Ishikawa (cell line): Measurements from ENCODE around the gene ZBTB46.

Experiments used
- CEBPB ChIP-seq: IDR thresholded peaks from 2 replicates; pipeline ENCODE4 v1.6.1; 2012
- EGR1 ChIP-seq: IDR thresholded peaks from 2 replicates; pipeline ENCODE4 v1.6.1; 2012
- EP300 ChIP-seq: IDR thresholded peaks from 2 replicates; pipeline ENCODE4 v1.6.1; 2012; ENCODE audit warnings: borderline replicate concordance
- FOXM1 ChIP-seq: IDR thresholded peaks from 2 replicates; pipeline ENCODE4 v1.6.1; 2012; ENCODE audit warnings: low read depth, borderline replicate concordance
- MAX ChIP-seq: IDR thresholded peaks from 2 replicates; pipeline ENCODE4 v1.6.1; 2012
- NFIC ChIP-seq: IDR thresholded peaks from 2 replicates; pipeline ENCODE4 v1.6.1; 2012
- REST ChIP-seq: IDR thresholded peaks from 2 replicates; pipeline ENCODE4 v1.6.1; 2012; ENCODE audit warnings: low read depth, mild to moderate bottlenecking
- TCF12 ChIP-seq: IDR thresholded peaks from 2 replicates; pipeline ENCODE4 v1.6.1; 2012; ENCODE audit warnings: low read depth
- TEAD4 ChIP-seq: IDR thresholded peaks from 2 replicates; pipeline ENCODE4 v1.6.1; 2012
- YY1 ChIP-seq: IDR thresholded peaks from 2 replicates; pipeline ENCODE4 v1.6.1; 2012; ENCODE audit warnings: low read depth
- TF ChIP-seq, protein P1 (sequence below): IDR thresholded peaks from 2 replicates; pipeline ENCODE4 v1.6.1; 2012

- TF ChIP-seq NFIC (no peak), TEAD4 (no peak), EGR1 (no peak), MAX (no peak), EP300 (no peak), REST (no peak), TCF12 (no peak), CEBPB (no peak), FOXM1 (no peak), YY1 (no peak)
- TF ChIP-seq, protein P1, sequence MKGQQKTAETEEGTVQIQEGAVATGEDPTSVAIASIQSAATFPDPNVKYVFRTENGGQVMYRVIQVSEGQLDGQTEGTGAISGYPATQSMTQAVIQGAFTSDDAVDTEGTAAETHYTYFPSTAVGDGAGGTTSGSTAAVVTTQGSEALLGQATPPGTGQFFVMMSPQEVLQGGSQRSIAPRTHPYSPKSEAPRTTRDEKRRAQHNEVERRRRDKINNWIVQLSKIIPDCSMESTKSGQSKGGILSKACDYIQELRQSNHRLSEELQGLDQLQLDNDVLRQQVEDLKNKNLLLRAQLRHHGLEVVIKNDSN = no peak
Measured at GRCh38 chr20:63814891-63815614, 16.0 kb downstream of the ZBTB46 start.
